Lung (tissue), 13 donors: ENCODE data around the gene ZNF682. TPM values are rescaled to one million over a fixed set of nuclear protein-coding genes. Genes with fewer than 3 reads are reported as not detected.

Source experiments
- ATAC-seq: fragments of 200-7000 bp; cut with Tn5 transposase; one replicate; pipeline ENCODE4 v1.9.1; 2020; ENCODE audit warnings: moderate number of reproducible peaks; ENCODE audit not compliant: insufficient read depth, low FRiP score
- DNase-seq, 3 donors: peaks; one replicate each; pipeline ENCODE4 v3.0.0-alpha.2; 2013 to 2017
- H3K27ac ChIP-seq, 2 donors: one replicate each; pipeline ENCODE4 v1.5.1; 2013; ENCODE audit warnings: mild to moderate bottlenecking in 2 of 2, moderate library complexity in 2 of 2, control low read depth in 1 of 2, inconsistent platforms in 1 of 2, low read depth in 1 of 2, low read length in 1 of 2
- H3K27me3 ChIP-seq, 3 donors: one replicate each; pipeline ENCODE4 v1.5.1; 2013; ENCODE audit warnings: low read length in 2 of 3; ENCODE audit not compliant: control insufficient read depth in 3 of 3, insufficient read depth in 3 of 3
- H3K36me3 ChIP-seq, 4 donors: one replicate each; pipeline ENCODE4 v1.5.1; 2013; ENCODE audit warnings: low read length in 4 of 4, mild to moderate bottlenecking in 1 of 4, moderate library complexity in 1 of 4; ENCODE audit not compliant: control insufficient read depth in 4 of 4, insufficient read depth in 4 of 4
- H3K4me1 ChIP-seq, 5 donors: one replicate each; pipeline ENCODE4 v1.5.1; 2013; ENCODE audit warnings: low read length in 5 of 5, mild to moderate bottlenecking in 2 of 5, moderate library complexity in 1 of 5; ENCODE audit not compliant: control insufficient read depth in 5 of 5, insufficient read depth in 5 of 5
- H3K4me3 ChIP-seq: one replicate; pipeline ENCODE4 v1.5.1; 2013; ENCODE audit warnings: mild to moderate bottlenecking, control low read depth, moderate library complexity
- H3K9ac ChIP-seq, 2 donors: one replicate each; pipeline ENCODE4 v1.5.1; 2013; ENCODE audit warnings: low read length in 2 of 2, control low read depth in 1 of 2; ENCODE audit not compliant: insufficient read depth in 1 of 2
- H3K9me3 ChIP-seq, 4 donors: one replicate each; pipeline ENCODE4 v1.5.1; 2013; ENCODE audit warnings: low read length in 3 of 4, mild to moderate bottlenecking in 1 of 4, moderate library complexity in 1 of 4; ENCODE audit not compliant: control insufficient read depth in 4 of 4, insufficient read depth in 3 of 4
- WGBS, 2 donors: extraction: QIAGEN DNeasy Blood & Tissue Kit; methylation state at CpG; one replicate each; pipeline ENCODE4 v1.1.7; 2013; 5-methylcytosine and 5-hydroxymethylcytosine counted together
- polyA plus RNA-seq, 2 donors: library from polyadenylated mRNA; stranded (reverse); fragments of 200-250 nt; gene quantifications; one replicate each; pipeline ENCODE4 v1.2.1, GENCODE V29; 2013
- small RNA-seq: library from RNA; depleted of rRNA; stranded (forward); fragments of <200 nt; gene quantifications from one replicate; pipeline ENCODE3, GENCODE V24; 2014; ENCODE audit warnings: low replicate concordance
- total RNA-seq, 2 donors: library from RNA; depleted of rRNA in 1 of 2; stranded (reverse); fragments of >200 nt in 1 of 2; gene quantifications; one replicate each; pipeline ENCODE4 v1.2.1, GENCODE V29; 2014 to 2021
- TF ChIP-seq, protein P1 (sequence below): IDR thresholded peaks from 2 replicates; pipeline ENCODE4 v1.5.1; 2012; ENCODE audit warnings: mild to moderate bottlenecking; ENCODE audit errors: control extremely low read depth, extremely low read depth
- donor health status: control.
- donor health status: control.
- donor health status: Bipolar disorder and iron deficiency.
- donor health status: healthy.
- donor health status: DM: yes; HTN: yes; CAD: no.

ZNF682 gene
- total and polyA plus RNA-seq, 4 donors, result 2.0 to 17.7 (median 12.9) TPM

DNA sequence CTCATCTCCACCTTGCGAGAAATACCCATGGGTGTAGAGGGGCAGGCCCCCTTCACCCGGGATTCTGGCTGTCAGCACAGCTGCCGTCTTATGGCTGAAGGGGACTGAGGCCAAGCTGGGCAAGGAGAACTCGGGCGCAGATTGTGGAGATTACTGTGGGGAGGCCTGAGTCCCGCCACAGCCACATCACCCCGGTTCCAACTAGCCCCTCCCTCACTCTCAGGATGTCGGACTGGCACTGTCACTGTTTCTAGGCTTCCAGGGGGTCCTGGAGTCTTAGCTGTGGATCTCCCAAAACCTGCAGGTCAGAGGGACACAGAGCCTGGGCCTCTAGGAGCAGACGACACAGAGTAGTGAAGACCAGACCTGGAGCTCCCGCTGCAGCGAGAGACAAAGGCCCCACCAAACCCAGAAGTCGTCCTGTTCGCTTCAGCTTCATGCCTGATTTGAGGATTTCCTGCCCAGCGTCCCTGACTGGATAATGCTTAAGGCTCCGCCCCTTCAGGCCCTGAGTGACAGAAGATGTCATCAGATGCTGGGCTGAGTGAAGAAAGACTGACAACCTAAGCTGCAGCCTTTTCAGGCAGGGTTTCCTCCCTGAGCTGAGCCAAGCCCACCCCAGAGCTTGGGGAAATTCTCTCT, 82.8 kb downstream of the ZNF682 start:
- H3K4me1 ChIP-seq, result peaks cover 0 to 5% (median 0%) of the 10 kb centered on the region in 5 donors
- DNase-seq (peak; percentile 26 to 70 (median 61)), ATAC-seq (no peak)
- H3K36me3 ChIP-seq, result no peaks in the 10 kb centered on the region
- H3K9ac ChIP-seq, result no peak overlapping the region
- TF ChIP-seq, protein P1, sequence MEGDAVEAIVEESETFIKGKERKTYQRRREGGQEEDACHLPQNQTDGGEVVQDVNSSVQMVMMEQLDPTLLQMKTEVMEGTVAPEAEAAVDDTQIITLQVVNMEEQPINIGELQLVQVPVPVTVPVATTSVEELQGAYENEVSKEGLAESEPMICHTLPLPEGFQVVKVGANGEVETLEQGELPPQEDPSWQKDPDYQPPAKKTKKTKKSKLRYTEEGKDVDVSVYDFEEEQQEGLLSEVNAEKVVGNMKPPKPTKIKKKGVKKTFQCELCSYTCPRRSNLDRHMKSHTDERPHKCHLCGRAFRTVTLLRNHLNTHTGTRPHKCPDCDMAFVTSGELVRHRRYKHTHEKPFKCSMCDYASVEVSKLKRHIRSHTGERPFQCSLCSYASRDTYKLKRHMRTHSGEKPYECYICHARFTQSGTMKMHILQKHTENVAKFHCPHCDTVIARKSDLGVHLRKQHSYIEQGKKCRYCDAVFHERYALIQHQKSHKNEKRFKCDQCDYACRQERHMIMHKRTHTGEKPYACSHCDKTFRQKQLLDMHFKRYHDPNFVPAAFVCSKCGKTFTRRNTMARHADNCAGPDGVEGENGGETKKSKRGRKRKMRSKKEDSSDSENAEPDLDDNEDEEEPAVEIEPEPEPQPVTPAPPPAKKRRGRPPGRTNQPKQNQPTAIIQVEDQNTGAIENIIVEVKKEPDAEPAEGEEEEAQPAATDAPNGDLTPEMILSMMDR, result no peak
- H3K4me3 ChIP-seq, result no peak overlapping the region
- WGBS, 2 donors, result 66 to 68% methylated on average over 15 of the region's 15 CpGs
- H3K27ac ChIP-seq, result no peak overlapping the region
- H3K27me3 ChIP-seq, result no peaks in the 10 kb centered on the region
- H3K9me3 ChIP-seq, result no peaks in the 10 kb centered on the region

DNA sequence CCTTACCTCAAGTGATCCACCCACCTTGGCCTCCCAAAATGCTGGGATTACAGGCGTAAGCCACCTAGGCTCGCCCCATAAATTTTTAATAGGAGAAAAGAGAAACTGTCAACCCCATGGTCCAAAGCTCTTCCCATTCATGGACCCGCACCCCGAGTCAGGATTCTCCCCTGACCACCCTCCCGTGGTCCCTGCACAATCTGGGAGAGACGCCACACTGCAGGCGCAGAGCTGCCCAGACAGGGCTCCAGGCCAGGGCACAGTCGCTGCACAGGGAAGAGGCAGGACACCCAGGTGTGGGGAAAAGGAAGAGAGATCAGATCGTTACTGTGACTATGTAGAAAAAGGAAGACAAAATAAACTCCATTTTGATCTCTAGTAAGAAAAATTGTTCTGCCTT, 84.1 kb downstream of the ZNF682 start:
- no peak for DNase-seq
- H3K27me3 ChIP-seq, result no peaks in the 10 kb centered on the region
- 90 to 94% methylated on average over 9 of the region's 9 CpGs for WGBS, 2 donors
- H3K36me3 ChIP-seq, result no peaks in the 10 kb centered on the region
- H3K9ac ChIP-seq, result no peak overlapping the region
- no peak overlapping the region for H3K4me3 ChIP-seq
- peaks cover 0 to 5% (median 0%) of the 10 kb centered on the region in 5 donors for H3K4me1 ChIP-seq
- no peak for ATAC-seq
- no peaks in the 10 kb centered on the region for H3K9me3 ChIP-seq
- TF ChIP-seq, protein P1, result no peak
- no peak overlapping the region for H3K27ac ChIP-seq

Small RNAs within 50 kb of the gene (small RNA-seq; reads per million reads assigned to genes)
- not detected for gene AC006539.3

Other genes starting within 250 kb of the ZNF682 start
- 10 to 100 TPM; 18.8 to 59.4 TPM for gene ZNF506, start 217.8 kb downstream of the ZNF682 start, total RNA-seq
- gene ZNF506, start 217.8 kb downstream of the ZNF682 start, polyA plus RNA-seq, result 1 to 10 TPM; 4.6 to 5.5 TPM
- gene ZNF253, start 173.6 kb downstream of the ZNF682 start, total RNA-seq, result 10 to 100 TPM in 1 of 2 donors, 1 to 10 TPM in 1; 6.1 to 13.5 TPM
- 1 to 10 TPM; 2.7 to 3.5 TPM for gene ZNF253, start 173.6 kb downstream of the ZNF682 start, polyA plus RNA-seq
- gene ZNF93, start 138.6 kb downstream of the ZNF682 start, total RNA-seq, result 10 to 100 TPM in 1 of 2 donors, 1 to 10 TPM in 1; 3.9 to 12.9 TPM
- gene ZNF93, start 138.6 kb downstream of the ZNF682 start, polyA plus RNA-seq, result 1 to 10 TPM; 1.6 to 2.9 TPM
- 10 to 100 TPM in 1 of 2 donors, 1 to 10 TPM in 1; 4.9 to 25.1 TPM for gene ZNF90, start 38.5 kb upstream of the ZNF682 start, total RNA-seq
- gene ZNF90, start 38.5 kb upstream of the ZNF682 start, polyA plus RNA-seq, result 1 to 10 TPM in 1 of 2 donors, under 1 TPM in 1; 0.76 to 3.3 TPM
- 10 to 100 TPM in 1 of 2 donors, 1 to 10 TPM in 1; 5.1 to 23.9 TPM for gene ZNF486, start 127.7 kb upstream of the ZNF682 start, total RNA-seq
- gene ZNF486, start 127.7 kb upstream of the ZNF682 start, polyA plus RNA-seq, result 1 to 10 TPM; 2.3 to 2.7 TPM